GM12878 (cell line): ENCODE measurements around the gene PRIMPOL. TPM values are rescaled to one million over a fixed set of nuclear protein-coding genes. Genes with fewer than 3 reads are reported as not detected.

ENCODE experiments used
- ATAC-seq: fragments of 200-7000 bp; cut with Tn5 transposase; 3 replicates; pipeline ENCODE4 v1.9.1; 2020; ENCODE audit warnings: mild to moderate bottlenecking, moderate library complexity
- BruUV-seq: library from RNA; stranded (reverse); fragments of 400-500 nt; replicated peaks from 2 replicates; lab custom pipeline; 2021; lab: Mats Ljungman, UMichigan
- CTCF ChIA-PET: fragments of 300-600 bp; sonication (Branson Sonifier 250); formaldehyde crosslinking; extraction: SDS; loops from one replicate; lab custom pipeline; 2021; ENCODE audit warnings: inconsistent platforms; lab: Yijun Ruan, JAX
- POLR2A ChIA-PET: fragments of 350-600 bp; formaldehyde crosslinking; extraction: SDS; loops from one replicate; lab custom pipeline; 2021; ENCODE audit warnings: inconsistent platforms; lab: Charles Lee
- RAD21 ChIA-PET: fragments of 300-600 bp; sonication (Branson Sonifier 250); formaldehyde crosslinking; loops from one replicate; lab custom pipeline; 2023; ENCODE audit warnings: antibody characterized with exemption; ENCODE audit not compliant: unreplicated experiment; lab: Charles Lee
- SMC1A ChIA-PET: fragments of 300-600 bp; sonication (Branson Sonifier 250); formaldehyde crosslinking; loops from one replicate; lab custom pipeline; 2023; ENCODE audit not compliant: unreplicated experiment, uncharacterized antibody; lab: Charles Lee
- DNase-seq: peaks from one replicate; pipeline ENCODE4 v3.0.0-alpha.2; 2011; ENCODE audit warnings: low read depth, low spot score
- FAIRE-seq: peaks from 3 replicates; lab custom pipeline; 2011; peaks lifted over from hg19 to GRCh38; lab: Jason Lieb, UNC
- H2AFZ ChIP-seq: 2 replicates; pipeline ENCODE4 v1.6.0; 2011; ENCODE audit warnings: low read depth, low read length, control low read depth; ENCODE audit not compliant: control insufficient read depth
- H3K27ac ChIP-seq: 2 replicates; pipeline ENCODE4 v1.5.1; 2011; ENCODE audit warnings: control low read depth; ENCODE audit not compliant: control insufficient read depth, insufficient read depth
- H3K27me3 ChIP-seq, 2 experiments: replicated peaks in 1 of 2; 2 replicates each; pipeline versions ENCODE4 v1.6.0 to v1.6.1; 2011; ENCODE audit warnings: low read length in 1 of 2; ENCODE audit not compliant: control insufficient read depth in 2 of 2, insufficient read depth in 2 of 2
- H3K36me3 ChIP-seq, 2 experiments: 2 replicates each; pipeline ENCODE4 v1.5.1; 2011; ENCODE audit warnings: low read length in 1 of 2; ENCODE audit not compliant: control insufficient read depth in 2 of 2, insufficient read depth in 2 of 2
- H3K4me1 ChIP-seq: 2 replicates; pipeline ENCODE4 v1.6.1; 2011; ENCODE audit warnings: mild to moderate bottlenecking, low read length, moderate library complexity, mixed read lengths; ENCODE audit not compliant: control insufficient read depth, insufficient read depth
- H3K4me2 ChIP-seq: 2 replicates; pipeline ENCODE4 v1.6.0; 2011; ENCODE audit warnings: control low read depth; ENCODE audit not compliant: control insufficient read depth, insufficient read depth
- H3K4me3 ChIP-seq: fragments of 200-600 bp; sonication (generic); 2 replicates; pipeline ENCODE4 v1.5.1; 2016
- H3K79me2 ChIP-seq: 2 replicates; pipeline ENCODE4 v1.6.0; 2011; ENCODE audit warnings: low read length; ENCODE audit not compliant: control insufficient read depth, insufficient read depth
- H3K9ac ChIP-seq: 2 replicates; pipeline ENCODE4 v1.8.0; 2011; ENCODE audit warnings: low read length, control low read depth, mixed read lengths; ENCODE audit not compliant: control insufficient read depth, insufficient read depth
- H3K9me3 ChIP-seq: replicated peaks from 3 replicates; pipeline ENCODE4 v1.5.1; 2011; ENCODE audit warnings: mild to moderate bottlenecking, low read length; ENCODE audit not compliant: control insufficient read depth, insufficient read depth
- H4K20me1 ChIP-seq: 2 replicates; pipeline ENCODE4 v1.6.0; 2011; ENCODE audit not compliant: control insufficient read depth, insufficient read depth
- BHLHE40 ChIP-seq, 2 experiments: fragments of 450-650 bp in 1 of 2; IDR thresholded peaks; 2 replicates each; pipeline ENCODE4 v1.6.1; 2011 to 2017; ENCODE audit warnings: low read depth in 2 of 2, borderline replicate concordance in 1 of 2, improper control_type of control experiment in 1 of 2, low read length in 1 of 2, mild to moderate bottlenecking in 1 of 2
- CBFB ChIP-seq: IDR thresholded peaks from 2 replicates; pipeline ENCODE4 v1.6.1; 2016; ENCODE audit warnings: antibody characterized with exemption, low read depth
- HSF1 ChIP-seq: fragments of 150-350 bp; IDR thresholded peaks from 2 replicates; pipeline ENCODE4 v1.6.1; 2014; ENCODE audit warnings: mild to moderate bottlenecking, low read depth, low read length
- NFXL1 ChIP-seq: fragments of 450-650 bp; IDR thresholded peaks from 2 replicates; pipeline ENCODE4 v1.6.1; 2017; ENCODE audit warnings: antibody characterized with exemption, mild to moderate bottlenecking, borderline replicate concordance
- RELB ChIP-seq: fragments of 450-650 bp; IDR thresholded peaks from 2 replicates; pipeline ENCODE4 v1.6.1; 2017; ENCODE audit warnings: low read depth, mild to moderate bottlenecking, moderate library complexity
- SREBF2 ChIP-seq: IDR thresholded peaks from 2 replicates; pipeline ENCODE4 v1.6.1; 2012; ENCODE audit warnings: mild to moderate bottlenecking, low read length
- STAT3 ChIP-seq: IDR thresholded peaks from 2 replicates; pipeline ENCODE4 v1.6.1; 2011; ENCODE audit warnings: low read depth, low read length, improper control_type of control experiment
- WGBS: methylation state at CpG from one replicate; pipeline ENCODE4 v1.1.6; 2016; ENCODE audit warnings: low lambda C conversion rate; ENCODE audit not compliant: insufficient replicate concordance, insufficient coverage; ENCODE audit errors: missing lambda C conversion rate; 5-methylcytosine and 5-hydroxymethylcytosine counted together
- in situ Hi-C: fragments of 300-500 bp; cut with MboI; formaldehyde crosslinking; loops from 9 replicates; pipeline ENCODE4 v1.14.3; 2018; ENCODE audit warnings: mixed read lengths
- intact Hi-C: fragments of 100-400 bp; cut with micrococcal nuclease; formaldehyde crosslinking; loops from one replicate; pipeline ENCODE4 v1.14.2; 2022; ENCODE audit not compliant: unreplicated experiment
- polyA plus RNA-seq, 11 experiments: library from polyadenylated mRNA; depleted of rRNA in 4 of 11; unstranded in 6 of 11; stranded (reverse) in 5 of 11; fragments of >200 nt; fragmentation: Nextera tagmentation in 4 of 11; fragmentation: Illumina TruSeq in 1 of 11; extraction: Ambion mirVana in 4 of 11; extraction: Trizol in 1 of 11; gene quantifications; 1 replicate in 1 of 11; 2 replicates in 10 of 11; pipeline versions ENCODE4 v1.2.1 to v1.2.3, GENCODE V29; 2011 to 2016; ENCODE audit warnings: inconsistent platforms in 2 of 11, missing spikeins in 2 of 11, low read depth in 1 of 11
- total RNA-seq, 4 experiments: library from RNA; depleted of rRNA in 3 of 4; stranded (reverse); fragments of >200 nt in 3 of 4; fragmentation: Illumina TruSeq in 1 of 4; extraction: Trizol in 1 of 4; gene quantifications; 2 replicates each; pipeline versions ENCODE4 v1.2.1 to v1.2.3, GENCODE V29; 2013 to 2021
- TF ChIP-seq, protein P1 (sequence below): IDR thresholded peaks from 2 replicates; pipeline ENCODE4 v1.6.1; 2012; ENCODE audit warnings: improper control_type of control experiment, low read depth, low read length; ENCODE audit not compliant: insufficient replicate concordance

Gene PRIMPOL
- total and polyA plus RNA-seq, 10 of the 15 experiments (the other 5 are each of a cell fraction or from before 2014, with no cell fraction given) = 10.6 to 23.7 (median 14.0) TPM

DNA sequence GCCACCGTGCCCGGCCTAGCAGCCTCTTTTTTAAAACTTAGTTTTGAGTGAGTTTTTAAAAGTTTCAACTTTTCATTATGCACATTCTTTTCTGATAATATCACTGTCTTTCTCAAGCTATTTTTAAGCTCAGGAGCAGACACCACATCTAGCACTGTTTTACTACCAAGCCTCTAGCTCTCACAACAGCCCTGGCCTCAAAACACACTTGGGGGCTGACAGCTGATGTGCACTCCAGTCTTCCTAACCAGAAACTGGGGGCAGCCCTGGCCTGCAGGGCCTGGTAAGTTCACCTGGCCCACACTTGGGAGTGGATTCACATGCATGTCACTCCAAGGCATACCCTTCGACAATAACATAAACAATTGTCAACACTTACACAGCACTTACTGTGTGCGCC, 50.4 kb downstream of the PRIMPOL start:
- intact Hi-C loops (no loop called here), in situ Hi-C loops (no loop called here)
- Histone ChIP-seq H3K27me3 (no peaks in the 10 kb centered on the region), H4K20me1 (no peaks in the 10 kb centered on the region), H3K9me3 (no peaks in the 10 kb centered on the region; the same call in 2 of the 3 replicates), H3K4me1 (no peaks in the 10 kb centered on the region), H3K9ac (no peak overlapping the region), H3K27ac (no peak overlapping the region), H3K36me3 (peaks cover 2 to 20% of the 10 kb centered on the region in 2 experiments)
- ATAC-seq (no peak), DNase-seq (no peak)
- 98% methylated on average over 4 of the region's 4 CpGs for WGBS
- CTCF ChIA-PET = interaction anchor here (0.8 to 1.6 kb wide), 2 partner anchors 21 to 46 kb away, joined by 3 to 4 read pairs; no protein-coding TSS in a partner anchor
- BruUV-seq = no TSS peak
- TF ChIP-seq SREBF2 = no peak
- TF ChIP-seq STAT3 = no peak
- no peak for TF ChIP-seq NFXL1
- TF ChIP-seq, all 136 proteins: peak for 0
- ChIA-PET SMC1A (no interaction called here), POLR2A (no interaction called here), RAD21 (no interaction called here)
- Histone ChIP-seq H3K4me3 (no peak overlapping the region), H3K4me2 (no peak overlapping the region), H2AFZ (no peak overlapping the region), H3K79me2 (no peaks in the 10 kb centered on the region)
- no peak for FAIRE-seq

DNA sequence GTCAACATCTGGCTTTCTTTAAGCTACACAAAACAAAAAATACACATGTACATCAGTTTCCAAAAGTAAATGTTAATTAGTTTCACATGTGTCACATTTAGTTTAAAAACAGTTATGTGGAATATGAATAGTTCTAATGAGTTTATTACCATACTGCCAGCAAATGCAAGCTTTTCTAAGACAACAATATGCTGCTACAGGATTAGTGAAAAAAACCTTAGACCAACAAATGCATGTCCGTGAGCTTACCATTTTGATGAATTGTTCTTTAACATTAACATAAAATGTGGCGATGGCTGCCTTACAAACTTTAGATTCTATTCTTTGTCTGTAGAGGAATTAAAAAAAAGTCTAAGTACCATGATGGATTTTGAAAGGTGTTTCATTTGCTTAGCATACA, 52.6 kb downstream of the PRIMPOL start:
- Histone ChIP-seq H3K27me3 (no peaks in the 10 kb centered on the region), H3K79me2 (no peaks in the 10 kb centered on the region), H3K27ac (no peak overlapping the region), H3K4me3 (no peak overlapping the region), H3K36me3 (peaks cover 4 to 16% of the 10 kb centered on the region in 2 experiments), H3K9ac (no peak overlapping the region), H3K4me1 (no peaks in the 10 kb centered on the region), H3K4me2 (no peak overlapping the region), H2AFZ (no peak overlapping the region), H4K20me1 (no peaks in the 10 kb centered on the region), H3K9me3 (no peaks in the 10 kb centered on the region; the same call in 2 of the 3 replicates)
- in situ Hi-C loops = no loop called here
- ChIA-PET SMC1A (interaction anchor here (1.0 to 1.6 kb wide), 2 partner anchors 10 to 40 kb away, joined by 3 to 5 read pairs; no protein-coding TSS in a partner anchor), CTCF (interaction anchor here (0.8 kb wide), 1 partner anchor 112 kb away, joined by 3 read pairs; no protein-coding TSS in a partner anchor), POLR2A (no interaction called here), RAD21 (interaction anchor here (0.6 kb wide), 1 partner anchor 29 kb away, joined by 3 read pairs; no protein-coding TSS in a partner anchor)
- ATAC-seq (no peak), DNase-seq (no peak), FAIRE-seq (no peak)
- intact Hi-C loops = no loop called here
- 98% methylated on average over 2 of the region's 2 CpGs for WGBS
- BruUV-seq = no TSS peak
- TF ChIP-seq, protein P1, sequence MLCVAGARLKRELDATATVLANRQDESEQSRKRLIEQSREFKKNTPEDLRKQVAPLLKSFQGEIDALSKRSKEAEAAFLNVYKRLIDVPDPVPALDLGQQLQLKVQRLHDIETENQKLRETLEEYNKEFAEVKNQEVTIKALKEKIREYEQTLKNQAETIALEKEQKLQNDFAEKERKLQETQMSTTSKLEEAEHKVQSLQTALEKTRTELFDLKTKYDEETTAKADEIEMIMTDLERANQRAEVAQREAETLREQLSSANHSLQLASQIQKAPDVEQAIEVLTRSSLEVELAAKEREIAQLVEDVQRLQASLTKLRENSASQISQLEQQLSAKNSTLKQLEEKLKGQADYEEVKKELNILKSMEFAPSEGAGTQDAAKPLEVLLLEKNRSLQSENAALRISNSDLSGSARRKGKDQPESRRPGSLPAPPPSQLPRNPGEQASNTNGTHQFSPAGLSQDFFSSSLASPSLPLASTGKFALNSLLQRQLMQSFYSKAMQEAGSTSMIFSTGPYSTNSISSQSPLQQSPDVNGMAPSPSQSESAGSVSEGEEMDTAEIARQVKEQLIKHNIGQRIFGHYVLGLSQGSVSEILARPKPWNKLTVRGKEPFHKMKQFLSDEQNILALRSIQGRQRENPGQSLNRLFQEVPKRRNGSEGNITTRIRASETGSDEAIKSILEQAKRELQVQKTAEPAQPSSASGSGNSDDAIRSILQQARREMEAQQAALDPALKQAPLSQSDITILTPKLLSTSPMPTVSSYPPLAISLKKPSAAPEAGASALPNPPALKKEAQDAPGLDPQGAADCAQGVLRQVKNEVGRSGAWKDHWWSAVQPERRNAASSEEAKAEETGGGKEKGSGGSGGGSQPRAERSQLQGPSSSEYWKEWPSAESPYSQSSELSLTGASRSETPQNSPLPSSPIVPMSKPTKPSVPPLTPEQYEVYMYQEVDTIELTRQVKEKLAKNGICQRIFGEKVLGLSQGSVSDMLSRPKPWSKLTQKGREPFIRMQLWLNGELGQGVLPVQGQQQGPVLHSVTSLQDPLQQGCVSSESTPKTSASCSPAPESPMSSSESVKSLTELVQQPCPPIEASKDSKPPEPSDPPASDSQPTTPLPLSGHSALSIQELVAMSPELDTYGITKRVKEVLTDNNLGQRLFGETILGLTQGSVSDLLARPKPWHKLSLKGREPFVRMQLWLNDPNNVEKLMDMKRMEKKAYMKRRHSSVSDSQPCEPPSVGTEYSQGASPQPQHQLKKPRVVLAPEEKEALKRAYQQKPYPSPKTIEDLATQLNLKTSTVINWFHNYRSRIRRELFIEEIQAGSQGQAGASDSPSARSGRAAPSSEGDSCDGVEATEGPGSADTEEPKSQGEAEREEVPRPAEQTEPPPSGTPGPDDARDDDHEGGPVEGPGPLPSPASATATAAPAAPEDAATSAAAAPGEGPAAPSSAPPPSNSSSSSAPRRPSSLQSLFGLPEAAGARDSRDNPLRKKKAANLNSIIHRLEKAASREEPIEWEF = no peak
- TF ChIP-seq RELB (no peak), HSF1 (no peak), CBFB (no peak), BHLHE40 (IDR thresholded peaks at IDR 0.05; ENCODE audit: borderline replicate concordance in 1 of 2, low read depth in 2 of 2, low read length in 1 of 2) (no peak)
